Kidney (tissue), 14 donors: ENCODE data around the gene DEPDC4. TPM values are rescaled to one million over a fixed set of nuclear protein-coding genes. Genes with fewer than 3 reads are reported as not detected.
"Not testable (repeated sequence)": the region's sequence is repeated elsewhere in the genome, so short reads cannot be mapped to it uniquely, and the experiment has no call there.

Experiments used
- DNase-seq, 5 donors: peaks; one replicate each; pipeline ENCODE4 v3.0.0-alpha.2; 2013 to 2020
- FAIRE-seq: peaks from 2 replicates; lab custom pipeline; 2012; peaks lifted over from hg19 to GRCh38; lab: Jason Lieb, UNC
- H3K27ac ChIP-seq, 2 donors: one replicate each; pipeline ENCODE4 v1.7.0; 2013; ENCODE audit warnings: low read depth in 2 of 2, low read length in 2 of 2, inconsistent platforms in 1 of 2
- H3K27me3 ChIP-seq: one replicate; pipeline ENCODE4 v1.7.1; 2013; ENCODE audit warnings: low read length, inconsistent platforms; ENCODE audit not compliant: control insufficient read depth, insufficient read depth
- H3K36me3 ChIP-seq, 3 donors: one replicate each; pipeline versions ENCODE4 v1.7.0 to v1.7.1; 2013; ENCODE audit warnings: low read length in 3 of 3, control low read depth in 1 of 3, inconsistent platforms in 1 of 3; ENCODE audit not compliant: insufficient read depth in 3 of 3, control insufficient read depth in 2 of 3
- H3K4me1 ChIP-seq, 3 donors: one replicate each; pipeline versions ENCODE4 v1.7.0 to v1.7.1; 2013; ENCODE audit warnings: low read length in 3 of 3, inconsistent platforms in 1 of 3, low read depth in 1 of 3; ENCODE audit not compliant: control insufficient read depth in 2 of 3, insufficient read depth in 2 of 3
- H3K4me3 ChIP-seq, 3 donors: one replicate each; pipeline versions ENCODE4 v1.7.0 to v1.8.1; 2013; ENCODE audit warnings: low read length in 3 of 3, control low read depth in 1 of 3, inconsistent platforms in 1 of 3
- H3K9ac ChIP-seq, 3 donors: one replicate each; pipeline versions ENCODE4 v1.7.0 to v1.7.1; 2013; ENCODE audit warnings: low read length in 3 of 3, control low read depth in 1 of 3, inconsistent platforms in 1 of 3
- H3K9me3 ChIP-seq, 3 donors: one replicate each; pipeline versions ENCODE4 v1.7.0 to v1.7.1; 2013; ENCODE audit warnings: low read length in 3 of 3, control low read depth in 1 of 3, inconsistent platforms in 1 of 3; ENCODE audit not compliant: control insufficient read depth in 2 of 3, insufficient read depth in 1 of 3
- CTCF ChIP-seq: IDR thresholded peaks from 3 replicates; pipeline ENCODE4 v1.5.1; 2012; ENCODE audit warnings: mild to moderate bottlenecking, moderate library complexity, borderline replicate concordance; ENCODE audit not compliant: insufficient read depth; ENCODE audit errors: extremely low read depth
- intact Hi-C: fragments of 100-400 bp; cut with DNase I; formaldehyde crosslinking; loops from one replicate; pipeline ENCODE4 v1.11.1; 2022
- polyA plus RNA-seq: library from polyadenylated mRNA; stranded (reverse); fragments of 350-450 nt; fragmentation: Illumina TruSeq; extraction: RNeasy Lipid Tissue Mini Kit (QIAGEN cat#74804); gene quantifications from one replicate; pipeline ENCODE4 v1.2.3, GENCODE V29; 2014; ENCODE audit warnings: low read depth, low replicate concordance; ENCODE audit not compliant: insufficient read depth
- total RNA-seq: library from RNA; stranded (reverse); fragmentation: NEBNext Ultra II Directional; extraction: Animal tissue kit (Norgen Biotek cat#: 25700); gene quantifications from one replicate; pipeline ENCODE4 v1.2.1, GENCODE V29; 2021
- donor health status: control.
- donor health status: control.
- donor health status: control.
- donor health status: control.
- donor health status: control.
- donor health status: DM: yes; HTN: yes; CAD: no.
- donor health status: Normal renal cell carcinoma (clear cell type).

DEPDC4 gene
- total and polyA plus RNA-seq, 2 donors from 2014 or later = 1.1 to 1.4 TPM

DNA sequence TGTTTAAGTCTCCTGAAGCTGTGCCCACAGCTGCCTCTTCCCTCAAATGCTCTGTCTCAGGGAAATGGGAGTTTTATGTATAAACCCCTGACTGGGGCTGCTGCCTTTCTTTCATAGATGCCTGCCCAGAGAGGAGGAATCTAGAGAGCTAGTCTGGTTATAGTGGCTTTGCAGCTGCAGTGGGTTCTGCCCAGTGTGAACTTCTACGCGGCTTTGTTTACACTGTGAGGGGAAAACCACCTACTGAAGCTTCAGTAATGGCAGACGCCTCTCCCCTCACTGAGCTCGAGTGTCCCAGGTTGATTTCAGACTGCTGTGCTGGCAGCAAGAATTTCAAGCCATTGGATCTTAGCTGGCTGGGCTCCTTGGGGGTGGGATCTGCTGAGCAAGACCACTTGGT, 37.0 kb upstream of the DEPDC4 start:
- FAIRE-seq (no peak), DNase-seq (no peak)
- H3K9me3 ChIP-seq = no peaks in the 10 kb centered on the region
- H3K4me3 ChIP-seq = no peak overlapping the region
- no peaks in the 10 kb centered on the region for H3K27me3 ChIP-seq
- intact Hi-C loops = no loop called here
- no peaks in the 10 kb centered on the region for H3K4me1 ChIP-seq
- H3K36me3 ChIP-seq = peaks cover 0 to 6% (median 4%) of the 10 kb centered on the region in 3 donors
- no peak overlapping the region for H3K9ac ChIP-seq
- no peak for TF ChIP-seq CTCF
- H3K27ac ChIP-seq = no peak overlapping the region

GRCh38 chr12:100302081-100302480, 35.2 kb upstream of the DEPDC4 start:
- FAIRE-seq = no peak
- H3K4me3 ChIP-seq = no peak overlapping the region
- peaks cover 0 to 6% (median 4%) of the 10 kb centered on the region in 3 donors for H3K36me3 ChIP-seq
- no peaks in the 10 kb centered on the region for H3K9me3 ChIP-seq
- TF ChIP-seq CTCF = no peak
- H3K27me3 ChIP-seq = no peaks in the 10 kb centered on the region
- no peak overlapping the region for H3K9ac ChIP-seq
- no peak for DNase-seq
- H3K4me1 ChIP-seq = no peaks in the 10 kb centered on the region
- no peak overlapping the region for H3K27ac ChIP-seq
- intact Hi-C loops = no loop called here

DNA sequence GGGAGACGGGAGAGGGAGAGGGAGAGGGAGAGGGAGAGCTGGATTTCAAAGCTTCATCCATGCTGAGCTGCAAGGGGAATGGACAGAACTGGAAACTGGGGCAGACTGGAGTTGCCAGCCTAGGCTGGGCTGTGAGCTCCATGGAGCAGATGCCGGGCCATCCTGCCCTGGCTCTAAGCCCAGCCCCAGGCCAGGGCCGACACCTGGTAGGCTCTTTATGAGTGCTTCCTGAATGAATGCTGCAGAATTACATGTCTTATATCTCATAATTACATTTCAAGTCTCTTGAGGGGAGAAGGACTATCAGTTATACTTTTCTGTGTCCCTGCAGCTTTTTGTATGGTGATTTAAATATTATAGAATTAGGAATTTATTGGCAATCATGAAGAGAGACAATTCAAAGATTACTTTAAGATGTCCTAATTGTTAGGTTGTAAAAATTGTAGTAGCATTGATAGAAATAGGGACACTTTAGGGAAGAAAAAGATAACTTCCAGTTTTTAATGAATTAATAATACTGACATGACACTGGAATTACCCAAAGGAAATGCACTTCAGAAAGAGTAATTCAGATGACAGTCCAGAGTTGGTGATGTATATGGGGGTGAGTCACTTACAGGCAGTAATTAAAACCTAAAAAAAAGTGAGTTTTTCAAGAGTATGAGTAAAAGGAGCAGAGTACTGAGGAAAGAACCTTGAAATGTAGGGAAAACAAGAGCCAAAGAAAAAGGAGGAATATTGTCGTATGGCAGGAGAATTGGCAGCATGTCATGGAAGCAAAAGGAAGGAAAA, 29.1 kb upstream of the DEPDC4 start:
- FAIRE-seq (no peak), DNase-seq (no peak)
- Histone ChIP-seq H3K9ac (no peak overlapping the region), H3K27me3 (no peaks in the 10 kb centered on the region), H3K4me3 (no peak overlapping the region), H3K36me3 (peaks cover 0 to 3% (median 2%) of the 10 kb centered on the region in 3 donors), H3K27ac (no peak overlapping the region), H3K9me3 (no peaks in the 10 kb centered on the region), H3K4me1 (no peaks in the 10 kb centered on the region)
- no peak for TF ChIP-seq CTCF
- intact Hi-C loops = no loop called here

DNA sequence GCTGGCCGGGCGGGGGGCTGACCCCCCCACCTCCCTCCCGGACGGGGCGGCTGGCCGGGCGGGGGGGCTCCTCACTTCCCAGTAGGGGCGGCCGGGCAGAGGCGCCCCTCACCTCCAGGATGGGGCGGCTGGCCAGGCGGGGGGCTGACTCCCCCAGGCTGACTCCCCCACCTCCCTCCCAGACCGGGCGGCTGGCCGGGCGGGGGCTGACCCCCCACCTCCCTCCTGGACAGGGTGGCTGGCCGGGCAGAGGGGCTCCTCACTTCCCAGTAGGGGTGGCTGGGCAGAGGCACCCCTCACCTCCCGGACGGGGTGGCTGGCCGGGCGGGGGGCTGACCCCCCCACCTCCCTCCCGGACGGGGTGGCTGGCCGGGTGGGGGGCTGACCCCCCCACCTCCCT, 27.5 kb upstream of the DEPDC4 start:
- H3K27ac ChIP-seq, FAIRE-seq, H3K9ac ChIP-seq, H3K9me3 ChIP-seq, DNase-seq, intact Hi-C loops, H3K4me1 ChIP-seq, H3K4me3 ChIP-seq, H3K27me3 ChIP-seq, H3K36me3 ChIP-seq: not testable (repeated sequence)
